SK-N-SH treated with all-trans-retinoic acid at 6 μM for 48 hours (cell line): ENCODE data around the gene RABGAP1L.

ENCODE experiments used
- ARNTL ChIP-seq: fragments of 450-650 bp; formaldehyde crosslinking; IDR thresholded peaks from 2 replicates; pipeline ENCODE4 v1.5.0; 2020; ENCODE audit warnings: low read depth, mild to moderate bottlenecking, moderate library complexity, borderline replicate concordance
- BACH2 ChIP-seq: fragments of 250-450 bp; sonication (Bioruptor Pico); IDR thresholded peaks from 2 replicates; pipeline ENCODE4 v1.9.0; 2021; ENCODE audit warnings: mild to moderate bottlenecking, borderline replicate concordance
- TSHZ2 ChIP-seq: fragments of 250-450 bp; sonication (Bioruptor Pico); IDR thresholded peaks from 2 replicates; pipeline ENCODE4 v1.5.0; 2020; ENCODE audit warnings: mild to moderate bottlenecking, moderate library complexity
- ZNF8 ChIP-seq: fragments of 450-650 bp; formaldehyde crosslinking; IDR thresholded peaks from 2 replicates; pipeline ENCODE4 v1.5.0; 2020; ENCODE audit warnings: mild to moderate bottlenecking, moderate library complexity

- no peak for TF ChIP-seq BACH2 (CRISPR knock-in tag)
- no peak for TF ChIP-seq TSHZ2 (CRISPR knock-in tag)
- no peak for TF ChIP-seq ARNTL (CRISPR knock-in tag)
- no peak for TF ChIP-seq ZNF8 (CRISPR knock-in tag)
Observed at GRCh38 chr1:174704300-174704699, 545.0 kb downstream of the RABGAP1L start.
